Tibial artery (tissue), 4 donors: ENCODE data around the gene ZNF521.

ENCODE experiments used
- DNase-seq, 2 donors: peaks; one replicate each; pipeline ENCODE4 v3.0.0-alpha.2; 2019
- H3K27ac ChIP-seq, 2 donors: fragments of 200-600 bp; sonication (generic) in 1 of 2; 1 replicate in 1 of 2; 2 replicates in 1 of 2; pipeline ENCODE4 v1.5.1; 2018 to 2019; ENCODE audit warnings: mild to moderate bottlenecking in 1 of 2
- H3K27me3 ChIP-seq, 2 donors: fragments of 200-600 bp; sonication (generic) in 1 of 2; one replicate each; pipeline versions ENCODE4 v1.5.1 to v1.6.0; 2016 to 2019
- H3K36me3 ChIP-seq, 3 donors: fragments of 200-600 bp; sonication (generic) in 2 of 3; one replicate each; pipeline ENCODE4 v1.5.1; 2016 to 2019; ENCODE audit warnings: mild to moderate bottlenecking in 2 of 3
- H3K4me1 ChIP-seq, 4 donors: fragments of 200-600 bp; sonication (generic) in 2 of 4; 1 replicate in 3 of 4; 2 replicates in 1 of 4; pipeline ENCODE4 v1.5.1; 2016 to 2019
- H3K4me3 ChIP-seq, 2 donors: fragments of 200-600 bp; sonication (generic) in 1 of 2; 1 replicate in 1 of 2; 2 replicates in 1 of 2; pipeline ENCODE4 v1.5.1; 2018 to 2019; ENCODE audit warnings: mild to moderate bottlenecking in 2 of 2
- H3K9me3 ChIP-seq, 3 donors: fragments of 200-600 bp; sonication (generic) in 1 of 3; one replicate each; pipeline ENCODE4 v1.5.1; 2016 to 2019
- CTCF ChIP-seq, 2 experiments: fragments of 200-600 bp in 1 of 2; fragments of 450-650 bp in 1 of 2; IDR thresholded peaks; one replicate each; pipeline ENCODE4 v1.5.1; 2017 to 2019; ENCODE audit warnings: antibody characterized with exemption in 2 of 2, mild to moderate bottlenecking in 1 of 2, moderate library complexity in 1 of 2
- intact Hi-C: fragments of 100-400 bp; cut with DNase I; formaldehyde crosslinking; loops from one replicate; pipeline ENCODE4 v1.15.0; 2023; ENCODE audit warnings: low total_unique reads

The ZNF521 gene

GRCh38 chr18:25192065-25192464, 159.9 kb downstream of the ZNF521 start:
- no peak for TF ChIP-seq CTCF (IDR thresholded peaks at IDR 0.05)
- Histone ChIP-seq H3K4me1 (no peaks in the 10 kb centered on the region), H3K27me3 (no peaks in the 10 kb centered on the region)

GRCh38 chr18:25190472-25190871, 161.5 kb downstream of the ZNF521 start:
- DNase-seq = no peak
- H3K4me3 ChIP-seq = no peak overlapping the region
- intact Hi-C loops = no loop called here
- no peaks in the 10 kb centered on the region for H3K9me3 ChIP-seq
- no peaks in the 10 kb centered on the region for H3K27me3 ChIP-seq
- H3K4me1 ChIP-seq = no peaks in the 10 kb centered on the region
- no peaks in the 10 kb centered on the region for H3K36me3 ChIP-seq
- H3K27ac ChIP-seq = no peak overlapping the region
- no peak for TF ChIP-seq CTCF (IDR thresholded peaks at IDR 0.05)

More at GRCh38 chr18:25192065-25192464, 159.9 kb downstream of the ZNF521 start:
- no peak for DNase-seq
- no peak overlapping the region for H3K4me3 ChIP-seq
- H3K9me3 ChIP-seq = no peaks in the 10 kb centered on the region
- no peaks in the 10 kb centered on the region for H3K36me3 ChIP-seq
- H3K27ac ChIP-seq = no peak overlapping the region
- intact Hi-C loops = no loop called here

GRCh38 chr18:25189391-25190185, 162.4 kb downstream of the ZNF521 start:
- no peaks in the 10 kb centered on the region for H3K9me3 ChIP-seq
- H3K4me1 ChIP-seq = no peaks in the 10 kb centered on the region
- intact Hi-C loops = no loop called here

GRCh38 chr18:25187521-25188192, 164.3 kb downstream of the ZNF521 start:
- H3K36me3 ChIP-seq = no peaks in the 10 kb centered on the region
- no peak overlapping the region for H3K27ac ChIP-seq
- H3K4me3 ChIP-seq = no peak overlapping the region
- intact Hi-C loops = no loop called here
- no peak for TF ChIP-seq CTCF (IDR thresholded peaks at IDR 0.05)
- no peaks in the 10 kb centered on the region for H3K27me3 ChIP-seq
- H3K9me3 ChIP-seq = no peaks in the 10 kb centered on the region
- H3K4me1 ChIP-seq = no peaks in the 10 kb centered on the region
- DNase-seq = no peak

More at GRCh38 chr18:25189391-25190185, 162.4 kb downstream of the ZNF521 start:
- DNase-seq = no peak
- no peaks in the 10 kb centered on the region for H3K36me3 ChIP-seq
- H3K27ac ChIP-seq = no peak overlapping the region
- H3K4me3 ChIP-seq = no peak overlapping the region
- no peaks in the 10 kb centered on the region for H3K27me3 ChIP-seq
- no peak for TF ChIP-seq CTCF (IDR thresholded peaks at IDR 0.05)

GRCh38 chr18:25186871-25187270, 165.1 kb downstream of the ZNF521 start:
- no peak for DNase-seq
- no peak for TF ChIP-seq CTCF (IDR thresholded peaks at IDR 0.05)
- intact Hi-C loops = no loop called here

More at GRCh38 chr18:25186871-25187270, 165.1 kb downstream of the ZNF521 start:
- Histone ChIP-seq H3K4me3 (no peak overlapping the region), H3K9me3 (no peaks in the 10 kb centered on the region), H3K27me3 (no peaks in the 10 kb centered on the region), H3K36me3 (no peaks in the 10 kb centered on the region), H3K4me1 (no peaks in the 10 kb centered on the region), H3K27ac (no peak overlapping the region)
